H9 (cell line): ENCODE results near the gene IL21R. TPM values are rescaled to one million over a fixed set of nuclear protein-coding genes. Genes with fewer than 3 reads are reported as not detected.

Experiments
- DNase-seq: peaks from one replicate; pipeline ENCODE4 v3.0.0-alpha.2; 2017
- H2AFZ ChIP-seq: one replicate; pipeline ENCODE4 v1.6.1; 2013; ENCODE audit warnings: mild to moderate bottlenecking, low read length, control low read depth, moderate library complexity
- H2AK5ac ChIP-seq: 2 replicates; pipeline ENCODE4 v1.6.1; 2013; ENCODE audit warnings: low read length, control low read depth, mixed read lengths; ENCODE audit not compliant: insufficient read length
- H2BK120ac ChIP-seq: one replicate; pipeline ENCODE4 v1.6.1; 2013; ENCODE audit warnings: low read depth, mild to moderate bottlenecking, low read length, control low read depth, inconsistent platforms; ENCODE audit not compliant: poor library complexity, severe bottlenecking
- H2BK12ac ChIP-seq: 2 replicates; pipeline ENCODE4 v1.6.1; 2013; ENCODE audit warnings: low read length, control low read depth, mixed read lengths, low read depth; ENCODE audit not compliant: insufficient read length
- H2BK15ac ChIP-seq: 2 replicates; pipeline ENCODE4 v1.6.1; 2013; ENCODE audit warnings: low read depth, low read length, control low read depth
- H2BK20ac ChIP-seq: one replicate; pipeline ENCODE4 v1.6.1; 2013; ENCODE audit warnings: low read depth, mild to moderate bottlenecking, low read length, control low read depth, inconsistent platforms; ENCODE audit not compliant: poor library complexity, severe bottlenecking
- H2BK5ac ChIP-seq: 2 replicates; pipeline ENCODE4 v1.6.1; 2013; ENCODE audit warnings: low read length, control low read depth, mixed read lengths; ENCODE audit not compliant: insufficient read length
- H3K14ac ChIP-seq: 2 replicates; pipeline ENCODE4 v1.6.1; 2013; ENCODE audit warnings: low read length, control low read depth; ENCODE audit not compliant: insufficient read depth
- H3K18ac ChIP-seq: 2 replicates; pipeline ENCODE4 v1.6.1; 2013; ENCODE audit warnings: low read depth, mild to moderate bottlenecking, mixed read lengths, low read length, control low read depth; ENCODE audit not compliant: insufficient read length
- H3K23ac ChIP-seq: 2 replicates; pipeline ENCODE4 v1.6.1; 2013; ENCODE audit warnings: low read length, control low read depth, mixed read lengths, low read depth; ENCODE audit not compliant: insufficient read length
- H3K23me2 ChIP-seq: 2 replicates; pipeline ENCODE4 v1.6.1; 2013; ENCODE audit warnings: low read depth, mild to moderate bottlenecking, mixed read lengths, low read length, control low read depth; ENCODE audit not compliant: insufficient read length, poor library complexity, severe bottlenecking
- H3K27ac ChIP-seq: 2 replicates; pipeline ENCODE4 v1.5.1; 2013; ENCODE audit warnings: low read length, control low read depth, mixed read lengths, low read depth; ENCODE audit not compliant: insufficient read length
- H3K27me3 ChIP-seq: 2 replicates; pipeline ENCODE4 v1.6.1; 2013; ENCODE audit warnings: low read length, control low read depth, inconsistent platforms; ENCODE audit not compliant: insufficient read depth
- H3K4ac ChIP-seq: 2 replicates; pipeline ENCODE4 v1.6.1; 2013; ENCODE audit warnings: low read depth, mild to moderate bottlenecking, control low read depth, inconsistent platforms, low read length, moderate library complexity
- H3K4me1 ChIP-seq: 2 replicates; pipeline ENCODE4 v1.6.1; 2013; ENCODE audit warnings: low read length, control low read depth, inconsistent platforms; ENCODE audit not compliant: insufficient read depth
- H3K4me2 ChIP-seq: 2 replicates; pipeline ENCODE4 v1.6.1; 2013; ENCODE audit warnings: low read length, control low read depth, mixed read lengths; ENCODE audit not compliant: insufficient read length, insufficient read depth
- H3K56ac ChIP-seq: 2 replicates; pipeline ENCODE4 v1.6.1; 2013; ENCODE audit warnings: low read depth, mild to moderate bottlenecking, mixed read lengths, low read length, control low read depth; ENCODE audit not compliant: insufficient read length
- H3K79me1 ChIP-seq: 2 replicates; pipeline ENCODE4 v1.6.1; 2013; ENCODE audit warnings: low read depth, mild to moderate bottlenecking, moderate library complexity, low read length, control low read depth, inconsistent platforms; ENCODE audit not compliant: insufficient read depth, poor library complexity, severe bottlenecking
- H3K79me2 ChIP-seq: 2 replicates; pipeline ENCODE4 v1.6.1; 2013; ENCODE audit warnings: low read length, control low read depth, inconsistent platforms; ENCODE audit not compliant: insufficient read depth
- H3K9ac ChIP-seq: 2 replicates; pipeline ENCODE4 v1.6.1; 2013; ENCODE audit warnings: low read length, control low read depth, mixed read lengths; ENCODE audit not compliant: insufficient read length; ENCODE audit errors: extremely low read depth
- H3K9me3 ChIP-seq: one replicate; pipeline ENCODE4 v1.6.1; 2013; ENCODE audit warnings: low read depth, low read length, inconsistent platforms; ENCODE audit not compliant: control insufficient read depth
- H3T11ph ChIP-seq: one replicate; pipeline ENCODE4 v1.6.1; 2013; ENCODE audit warnings: mild to moderate bottlenecking, low read length, control low read depth, inconsistent platforms
- H4K20me1 ChIP-seq: one replicate; pipeline ENCODE4 v1.6.1; 2013; ENCODE audit not compliant: control insufficient read depth, insufficient read length, insufficient read depth
- H4K5ac ChIP-seq: 2 replicates; pipeline ENCODE4 v1.6.1; 2013; ENCODE audit warnings: low read depth, mild to moderate bottlenecking, mixed read lengths, low read length, control low read depth; ENCODE audit not compliant: insufficient read length
- H4K8ac ChIP-seq: replicated peaks from 2 replicates; pipeline ENCODE4 v1.6.1; 2013; ENCODE audit warnings: low read length, control low read depth, mixed read lengths, low read depth; ENCODE audit not compliant: insufficient read length
- H4K91ac ChIP-seq: 2 replicates; pipeline ENCODE4 v1.6.1; 2013; ENCODE audit warnings: low read depth, mild to moderate bottlenecking, moderate library complexity, mixed read lengths, low read length, control low read depth; ENCODE audit not compliant: insufficient read length
- H3K27ac Mint-ChIP-seq, 3 experiments: 2 replicates in 2 of 3; 3 replicates in 1 of 3; pipeline ENCODE4 v1.8.0; 2020 to 2021; ENCODE audit warnings: mixed read lengths in 3 of 3, mild to moderate bottlenecking in 1 of 3, moderate library complexity in 1 of 3
- H3K27me3 Mint-ChIP-seq: 2 replicates; pipeline ENCODE4 v1.8.0; 2021; ENCODE audit warnings: low read depth, mild to moderate bottlenecking, moderate library complexity, mixed read lengths
- H3K36me3 Mint-ChIP-seq, 3 experiments: 2 replicates in 2 of 3; 3 replicates in 1 of 3; pipeline ENCODE4 v1.8.0; 2020 to 2021; ENCODE audit warnings: low read depth in 3 of 3, mixed read lengths in 3 of 3; ENCODE audit not compliant: insufficient read depth in 1 of 3
- H3K4me1 Mint-ChIP-seq, 2 experiments: 2 replicates each; pipeline ENCODE4 v1.8.0; 2020; ENCODE audit warnings: mixed read lengths in 2 of 2
- H3K4me3 Mint-ChIP-seq, 2 experiments: 2 replicates in 1 of 2; 3 replicates in 1 of 2; pipeline ENCODE4 v1.8.0; 2020 to 2021; ENCODE audit warnings: mild to moderate bottlenecking in 2 of 2, mixed read lengths in 2 of 2, moderate library complexity in 1 of 2
- H3K9me3 Mint-ChIP-seq, 2 experiments: 2 replicates in 1 of 2; 3 replicates in 1 of 2; pipeline ENCODE4 v1.8.0; 2020; ENCODE audit warnings: mild to moderate bottlenecking in 2 of 2, mixed read lengths in 2 of 2, moderate library complexity in 1 of 2
- WGBS: extraction: QIAGEN DNeasy Blood & Tissue Kit; methylation state at CpG from one replicate; pipeline ENCODE4 v1.1.7; 2013; ENCODE audit warnings: missing lambda C conversion rate, low lambda C conversion rate, mixed read lengths; ENCODE audit not compliant: insufficient read length; ENCODE audit errors: extremely low coverage; 5-methylcytosine and 5-hydroxymethylcytosine counted together
- total RNA-seq: library from RNA; stranded (reverse); gene quantifications from 2 replicates; pipeline ENCODE4 v1.2.1, GENCODE V29; 2021
- TF ChIP-seq, protein P1 (sequence below): fragments of 200-600 bp; sonication (generic); conservative IDR thresholded peaks from 3 replicates; pipeline ENCODE4 v1.8.0; 2021; ENCODE audit warnings: antibody characterized with exemption, mild to moderate bottlenecking

Gene IL21R
- total RNA-seq, 1 experiment from 2014 or later: 0.07 TPM

DNA sequence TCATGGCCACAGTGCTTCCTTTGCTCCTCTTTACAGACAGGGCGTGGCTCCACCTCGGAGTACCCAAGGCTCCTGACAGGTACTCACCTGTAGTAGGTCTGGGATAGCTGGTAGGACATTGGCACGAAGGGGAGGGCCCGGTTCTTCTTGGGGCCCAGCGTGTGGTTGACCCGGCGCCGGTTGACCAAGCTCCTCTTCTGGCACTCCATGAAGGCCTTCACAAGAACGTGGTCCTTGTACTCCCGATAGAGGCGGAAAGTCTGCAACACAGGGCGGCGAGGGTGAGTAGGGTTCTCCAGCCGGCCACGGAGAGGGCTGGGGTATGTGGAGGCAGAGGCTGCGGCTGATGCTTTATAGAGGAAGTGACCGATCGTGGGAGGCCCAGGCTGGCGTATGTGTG is 69.7 kb downstream of the IL21R start:
- Histone ChIP-seq H3K27me3 (no peaks in the 10 kb centered on the region), H2AFZ (no peak overlapping the region), H3K14ac (no peak overlapping the region), H2BK15ac (no peak overlapping the region), H2AK5ac (no peak overlapping the region), H4K8ac (no peak overlapping the region), H2BK12ac (no peak overlapping the region), H4K5ac (no peak overlapping the region), H3K79me2 (no peaks in the 10 kb centered on the region), H3K4me2 (no peak overlapping the region), H3T11ph (no peak overlapping the region), H3K9me3 (no peaks in the 10 kb centered on the region), H2BK120ac (no peak overlapping the region), H3K23ac (no peak overlapping the region), H3K79me1 (no peaks in the 10 kb centered on the region), H4K20me1 (no peaks in the 10 kb centered on the region), H3K56ac (no peak overlapping the region), H3K23me2 (no peaks in the 10 kb centered on the region), H2BK5ac (no peak overlapping the region), H2BK20ac (no peak overlapping the region), H3K4me1 (no peaks in the 10 kb centered on the region), H3K18ac (no peak overlapping the region), H3K9ac (no peak overlapping the region), H3K27ac (no peak overlapping the region), H3K4ac (no peak overlapping the region), H4K91ac (no peak overlapping the region)
- no CpG with 5 or more reads among the region's 19 CpGs for WGBS
- Mint-ChIP-seq H3K9me3 (no peaks in the 10 kb centered on the region), H3K4me3 (no peak overlapping the region), H3K27me3 (no peaks in the 10 kb centered on the region; the same call in 1 of the 2 replicates), H3K36me3 (peaks cover 62 to 96% (median 94%) of the 10 kb centered on the region in 3 experiments), H3K27ac (peak overlapping the region in 1 of 3 experiments; percentile 15; a peak in 1 of 7 replicates), H3K4me1 (no peaks in the 10 kb centered on the region)
- TF ChIP-seq, protein P1, sequence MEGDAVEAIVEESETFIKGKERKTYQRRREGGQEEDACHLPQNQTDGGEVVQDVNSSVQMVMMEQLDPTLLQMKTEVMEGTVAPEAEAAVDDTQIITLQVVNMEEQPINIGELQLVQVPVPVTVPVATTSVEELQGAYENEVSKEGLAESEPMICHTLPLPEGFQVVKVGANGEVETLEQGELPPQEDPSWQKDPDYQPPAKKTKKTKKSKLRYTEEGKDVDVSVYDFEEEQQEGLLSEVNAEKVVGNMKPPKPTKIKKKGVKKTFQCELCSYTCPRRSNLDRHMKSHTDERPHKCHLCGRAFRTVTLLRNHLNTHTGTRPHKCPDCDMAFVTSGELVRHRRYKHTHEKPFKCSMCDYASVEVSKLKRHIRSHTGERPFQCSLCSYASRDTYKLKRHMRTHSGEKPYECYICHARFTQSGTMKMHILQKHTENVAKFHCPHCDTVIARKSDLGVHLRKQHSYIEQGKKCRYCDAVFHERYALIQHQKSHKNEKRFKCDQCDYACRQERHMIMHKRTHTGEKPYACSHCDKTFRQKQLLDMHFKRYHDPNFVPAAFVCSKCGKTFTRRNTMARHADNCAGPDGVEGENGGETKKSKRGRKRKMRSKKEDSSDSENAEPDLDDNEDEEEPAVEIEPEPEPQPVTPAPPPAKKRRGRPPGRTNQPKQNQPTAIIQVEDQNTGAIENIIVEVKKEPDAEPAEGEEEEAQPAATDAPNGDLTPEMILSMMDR: no peak
- no peak for DNase-seq
